HG02571 (cell line): Measurements from ENCODE around the gene ZNF487.
"Not testable (repeated sequence)": the region's sequence is repeated elsewhere in the genome, so short reads cannot be mapped to it uniquely, and the experiment has no call there.

ENCODE experiments used
- ATAC-seq: cut with Tn5 transposase; IDR thresholded peaks from one replicate; pipeline ENCODE4 v1.9.1; 2021; ENCODE audit warnings: mild to moderate bottlenecking, moderate library complexity; ENCODE audit not compliant: unreplicated experiment

Gene ZNF487

GRCh38 chr10:43430926-43431663 is 5.8 kb upstream of the ZNF487 start:
- no peak for ATAC-seq

DNA sequence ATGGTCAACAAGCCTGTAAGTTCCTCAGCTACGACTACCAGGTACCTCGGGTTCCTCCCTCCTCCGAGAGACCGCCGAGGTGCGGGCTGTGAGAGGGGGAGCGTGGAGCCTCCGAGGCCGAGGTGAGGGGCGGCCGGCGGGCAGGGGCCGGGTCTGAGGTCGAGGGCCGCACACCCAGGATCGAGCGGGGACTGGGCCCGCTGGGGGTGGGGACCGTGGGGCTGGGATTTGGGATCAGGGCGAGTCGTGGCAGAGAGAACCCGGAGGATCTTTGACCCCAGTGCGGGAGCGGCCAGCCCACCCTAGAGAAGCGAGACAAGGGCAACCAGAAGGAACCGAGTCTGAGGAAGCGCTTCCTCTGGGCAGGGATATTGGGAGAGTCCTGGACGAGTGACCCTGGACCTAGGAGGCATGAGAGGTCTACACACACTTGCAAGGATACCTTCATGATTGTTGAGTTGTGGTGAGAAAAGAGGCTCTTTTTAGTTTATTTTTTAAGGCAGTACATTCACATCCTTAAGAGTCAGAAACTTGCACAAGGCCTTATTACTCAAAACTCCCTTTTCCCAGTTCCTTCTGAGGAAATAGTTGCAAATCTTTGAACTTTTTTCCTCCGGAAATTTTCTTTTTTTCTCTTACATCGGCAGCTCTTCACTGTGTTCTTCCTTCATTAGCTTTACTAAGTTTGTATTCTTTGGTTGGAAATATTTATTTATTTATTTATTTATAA is 395 bp downstream of the ZNF487 start:
- no peak for ATAC-seq

GRCh38 chr10:43440463-43441134 is 3.7 kb downstream of the ZNF487 start:
- no peak for ATAC-seq

DNA sequence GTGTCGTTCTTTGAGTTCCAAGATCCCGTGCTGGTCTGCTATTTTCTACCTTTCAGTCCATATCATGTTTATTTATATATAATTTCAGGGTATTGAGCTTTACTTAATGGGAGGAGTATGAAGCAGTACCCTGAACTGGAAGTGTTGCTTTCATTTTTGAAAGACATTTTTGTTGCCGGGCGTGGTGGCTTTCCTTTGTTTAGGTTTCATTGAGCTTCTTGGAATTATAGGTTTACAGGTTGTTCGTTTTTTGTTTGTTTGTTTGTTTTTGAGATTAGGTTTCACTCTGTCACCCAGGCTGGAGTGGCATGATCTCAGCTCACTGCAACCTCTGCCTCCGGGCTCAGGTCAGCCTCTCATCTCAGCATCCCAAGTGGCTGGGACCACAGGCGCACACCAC is 7.4 kb downstream of the ZNF487 start:
- no peak for ATAC-seq

DNA sequence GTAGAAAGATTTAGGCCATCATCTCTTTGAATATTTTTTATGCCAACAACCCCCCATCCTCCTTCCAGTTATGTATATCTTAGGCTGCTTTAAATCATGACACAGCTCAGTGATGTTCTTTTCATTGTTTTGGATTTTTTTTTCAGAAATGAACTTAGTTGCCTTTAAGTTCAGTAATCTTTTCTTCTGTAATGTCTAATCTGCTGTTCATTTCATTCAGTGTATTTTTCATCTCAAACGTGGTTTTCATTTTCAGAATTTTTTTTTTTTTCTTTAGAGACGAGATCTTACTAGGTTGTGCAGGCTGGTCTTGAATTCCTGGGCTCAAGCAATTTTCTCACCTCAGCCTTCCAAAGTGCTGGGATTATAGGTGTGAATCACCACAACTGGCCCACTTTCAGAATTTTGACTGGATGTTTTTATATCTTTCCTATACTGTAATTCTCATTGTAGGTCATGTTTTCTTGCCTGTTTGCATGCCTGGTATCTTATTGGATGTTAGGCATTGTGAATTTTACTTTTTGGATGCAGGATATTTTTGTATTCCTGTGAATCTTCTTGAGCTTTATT is 8.1 kb downstream of the ZNF487 start:
- ATAC-seq = no peak

DNA sequence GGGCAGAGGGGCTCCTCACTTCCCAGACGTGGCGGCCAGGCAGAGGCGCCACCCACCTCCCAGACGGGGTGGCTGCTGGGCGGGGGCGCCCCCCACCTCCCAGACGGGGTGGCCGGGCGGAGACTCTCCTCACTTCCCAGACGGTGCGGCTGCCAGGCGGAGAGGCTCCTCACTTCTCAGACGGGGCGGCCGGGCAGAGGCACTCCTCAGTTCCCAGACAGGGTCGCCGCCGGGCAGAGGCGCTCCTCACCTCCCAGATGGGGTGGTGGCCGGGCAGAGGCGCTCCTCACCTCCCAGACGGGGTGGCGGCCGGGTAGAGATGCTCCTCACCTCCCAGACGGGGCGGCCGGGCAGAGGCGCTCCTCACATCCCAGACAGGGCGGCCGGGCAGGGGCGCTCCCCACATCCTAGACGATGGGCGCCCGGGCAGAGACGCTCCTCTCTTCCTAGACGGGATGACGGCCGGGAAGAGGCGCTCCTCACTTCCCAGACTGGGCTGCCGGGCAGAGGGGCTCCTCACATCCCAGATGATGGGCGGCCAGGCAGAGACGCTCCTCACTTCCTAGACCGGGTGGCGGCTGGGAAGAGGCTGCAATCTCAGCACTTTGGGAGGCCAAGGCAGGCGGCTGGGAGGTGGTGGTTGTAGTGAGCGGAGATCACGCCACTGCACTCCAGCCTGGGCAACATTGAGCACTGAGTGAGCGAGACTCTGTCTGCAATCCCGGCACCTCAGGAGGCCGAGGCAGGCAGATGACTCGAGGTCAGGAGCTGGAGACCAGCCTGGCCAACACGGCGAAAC is 9.5 kb downstream of the ZNF487 start:
- ATAC-seq = not testable (repeated sequence)

- no peak for ATAC-seq
Measured at GRCh38 chr10:43448742-43449141, 11.8 kb downstream of the ZNF487 start.

DNA sequence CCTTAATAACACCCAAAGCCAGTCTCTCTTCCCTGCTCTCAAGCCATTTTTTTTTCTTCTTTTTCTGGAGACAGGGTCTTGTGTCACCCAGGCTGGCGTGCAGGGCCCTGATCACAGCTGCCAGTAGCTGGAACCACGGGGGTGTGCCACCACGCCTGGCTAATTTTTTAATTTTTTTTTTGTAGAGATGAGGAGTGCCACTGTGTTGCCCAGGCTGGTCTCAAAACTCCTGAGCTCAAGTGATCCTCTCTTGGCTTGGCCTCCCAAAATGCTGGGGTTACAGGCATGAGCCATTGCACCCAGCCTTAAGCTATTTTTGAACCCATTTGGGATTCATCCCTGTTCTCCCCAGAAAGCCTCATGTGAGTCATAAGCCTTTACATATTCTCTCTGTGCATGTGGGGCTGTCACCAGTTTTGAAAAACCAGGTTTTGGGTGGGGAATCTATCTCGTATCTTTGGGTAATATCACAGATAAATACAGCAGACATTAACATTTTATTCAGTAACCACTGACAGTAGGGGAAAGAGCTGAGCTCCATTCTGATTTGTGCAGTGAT is 15.5 kb downstream of the ZNF487 start:
- no peak for ATAC-seq

DNA sequence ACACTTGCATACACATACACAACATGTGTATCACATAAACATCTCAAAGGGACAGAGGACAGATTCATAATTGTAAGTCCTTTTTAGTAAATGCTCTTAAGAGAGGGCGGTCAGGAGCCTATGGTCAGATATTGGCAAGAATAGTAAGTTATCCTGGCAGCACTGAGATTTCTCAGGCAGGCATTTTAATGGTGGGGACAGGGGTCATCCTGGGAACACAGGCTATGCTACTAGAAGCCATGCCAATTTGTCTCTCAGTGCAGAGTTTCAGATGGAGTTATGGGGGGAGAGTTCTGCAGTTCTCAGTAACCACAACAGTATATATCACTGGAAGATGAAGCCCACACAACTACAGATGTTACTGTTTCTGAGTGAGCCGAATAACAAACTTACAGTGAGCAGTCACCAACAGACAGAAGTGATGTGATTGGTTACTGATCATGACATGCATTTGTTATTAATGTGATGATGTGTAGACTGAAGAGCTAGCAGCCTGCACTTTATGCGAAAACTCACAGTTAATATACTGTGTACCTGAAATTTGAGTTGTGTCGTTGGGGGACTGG is 16.4 kb downstream of the ZNF487 start:
- no peak for ATAC-seq

GRCh38 chr10:43454025-43454424 is 17.1 kb downstream of the ZNF487 start:
- not testable (repeated sequence) for ATAC-seq

- not testable (repeated sequence) for ATAC-seq
Measured at GRCh38 chr10:43456561-43456960, 19.6 kb downstream of the ZNF487 start.

DNA sequence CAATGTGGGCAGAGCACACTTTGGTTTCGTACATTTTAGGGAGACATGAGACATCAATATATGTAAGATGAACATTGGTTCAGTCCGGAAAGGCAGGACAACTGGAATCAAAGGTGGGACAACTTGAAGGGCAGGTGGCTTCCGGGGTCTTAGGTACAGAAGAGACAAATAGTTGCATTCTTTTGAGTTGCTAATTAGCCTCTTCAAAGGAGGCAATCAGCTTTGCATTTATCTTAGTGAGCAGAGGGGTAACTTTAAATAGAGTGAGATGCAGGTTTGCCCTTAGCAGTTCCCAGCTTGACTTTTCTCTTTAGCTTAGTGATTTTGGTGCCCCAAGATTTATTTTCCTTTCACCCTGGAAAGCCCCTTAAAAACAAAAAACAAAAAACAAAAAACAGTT is 21.3 kb downstream of the ZNF487 start:
- ATAC-seq = no peak

DNA sequence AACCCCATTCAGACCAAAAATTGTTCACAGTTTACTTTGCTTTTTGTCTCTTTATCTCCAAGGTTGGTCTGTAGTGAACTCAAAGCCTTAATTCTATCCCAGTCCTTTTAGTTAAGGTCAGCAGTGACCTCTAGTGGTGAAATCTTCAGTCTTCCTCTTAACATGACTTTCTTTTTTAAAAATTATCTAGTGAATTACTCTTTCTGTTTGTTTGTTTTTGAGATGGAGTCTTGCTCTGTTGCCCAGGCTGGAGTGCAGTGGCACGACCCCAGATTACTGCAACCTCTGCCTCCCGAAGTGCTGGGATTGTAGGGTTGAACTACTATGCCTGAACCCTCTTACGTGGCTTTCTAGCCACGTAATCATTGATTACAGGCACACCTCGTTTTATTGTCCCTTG is 25.0 kb downstream of the ZNF487 start:
- no peak for ATAC-seq

DNA sequence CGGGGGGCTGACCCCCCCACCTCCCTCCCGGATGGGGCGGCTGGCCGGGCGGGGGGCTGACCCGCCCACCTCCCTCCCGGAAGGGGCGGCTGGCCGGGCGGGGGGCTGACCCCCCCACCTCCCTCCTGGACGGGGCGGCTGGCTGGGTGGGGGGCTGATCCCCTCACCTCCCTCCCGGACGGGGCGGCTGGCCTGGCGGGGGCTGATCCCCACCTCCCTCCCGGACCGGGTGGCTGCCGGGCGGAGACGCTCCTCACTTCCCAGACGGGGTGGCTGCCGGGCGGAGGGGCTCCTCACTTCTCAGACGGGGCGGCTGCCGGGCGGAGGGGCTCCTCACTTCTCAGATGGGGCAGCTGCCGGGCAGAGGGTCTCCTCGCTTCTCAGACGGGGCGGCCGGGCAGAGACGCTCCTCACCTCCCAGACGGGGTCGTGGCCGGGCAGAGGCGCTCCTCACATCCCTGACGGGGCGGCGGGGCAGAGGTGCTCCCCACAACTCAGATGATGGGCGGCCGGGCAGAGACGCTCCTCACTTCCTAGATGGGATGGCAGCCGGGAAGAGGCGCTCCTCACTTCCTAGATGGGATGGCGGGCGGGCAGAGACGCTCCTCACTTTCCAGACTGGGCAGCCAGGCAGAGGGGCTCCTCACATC is 28.3 kb downstream of the ZNF487 start:
- not testable (repeated sequence) for ATAC-seq

DNA sequence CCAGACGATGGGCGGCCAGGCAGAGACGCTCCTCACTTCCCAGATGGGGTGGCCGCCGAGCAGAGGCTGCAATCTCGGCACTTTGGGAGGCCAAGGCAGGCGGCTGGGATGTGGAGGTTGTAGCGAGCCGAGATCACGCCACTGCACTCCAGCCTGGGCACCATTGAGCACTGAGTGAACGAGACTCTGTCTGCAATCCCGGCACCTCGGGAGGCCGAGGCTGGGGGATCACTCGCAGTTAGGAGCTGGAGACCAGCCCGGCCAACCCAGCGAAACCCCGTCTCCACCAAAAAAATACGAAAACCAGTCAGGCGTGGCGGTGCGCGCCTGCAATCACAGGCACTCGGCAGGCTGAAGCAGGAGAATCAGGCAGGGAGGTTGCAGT is 28.8 kb downstream of the ZNF487 start:
- ATAC-seq = not testable (repeated sequence)

- no peak for ATAC-seq
Measured at GRCh38 chr10:43471146-43471545, 34.2 kb downstream of the ZNF487 start.

DNA sequence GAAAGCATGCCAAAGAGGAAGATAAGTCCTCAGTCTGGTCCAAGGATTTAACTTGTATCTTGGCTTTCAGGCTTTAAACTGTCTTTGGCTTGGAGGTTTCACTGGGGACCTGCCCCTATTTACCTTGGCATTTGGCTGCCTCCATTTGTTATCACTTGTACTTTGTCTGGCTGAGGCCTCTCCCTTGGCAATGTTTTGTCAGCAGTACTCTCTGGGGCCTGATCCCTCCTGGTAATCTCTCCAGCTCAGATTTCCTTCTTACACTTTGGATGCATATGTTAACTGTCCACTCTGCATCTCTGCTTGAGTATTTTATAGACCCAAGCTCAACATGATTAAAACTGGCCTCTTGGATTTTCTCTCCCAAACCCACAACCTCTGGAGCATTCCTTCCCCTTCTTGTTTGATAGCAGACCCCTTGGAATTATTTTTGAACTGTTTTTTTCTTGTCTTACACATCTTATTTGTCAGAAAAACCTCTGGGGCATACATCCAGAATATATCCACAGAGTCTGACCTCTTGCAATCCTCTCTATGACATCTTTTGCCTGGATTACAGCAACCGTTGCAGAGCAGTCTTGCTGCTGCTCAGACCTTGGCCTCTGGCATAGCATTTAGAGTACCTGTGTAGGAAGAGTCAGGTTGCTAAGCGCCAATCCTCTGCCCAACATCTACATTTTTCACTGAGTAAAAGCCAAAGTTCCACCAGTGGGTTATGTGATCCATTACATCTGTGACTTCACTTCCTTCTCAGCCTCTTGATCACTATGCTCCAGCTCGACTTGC is 35.2 kb downstream of the ZNF487 start:
- no peak for ATAC-seq

- no peak for ATAC-seq
Measured at GRCh38 chr10:43479275-43479674, 42.4 kb downstream of the ZNF487 start.
